Activated CD4-positive, alpha-beta T cell treated with anti-CD3 and anti-CD28 coated beads, Interleukin-2, amount 10 ng/mL, durations not matched to agents 24 days and 14 days (primary cell): ENCODE data around the gene NPHS1. TPM values are rescaled to one million over a fixed set of nuclear protein-coding genes. Genes with fewer than 3 reads are reported as not detected.
"Not testable (repeated sequence)": the region's sequence is repeated elsewhere in the genome, so short reads cannot be mapped to it uniquely, and the experiment has no call there.

Source experiments
- DNase-seq: peaks from one replicate; pipeline ENCODE4 v3.0.0; 2022
- H3K27ac Mint-ChIP-seq: one replicate; pipeline ENCODE4 v1.8.0; 2022; ENCODE audit warnings: mild to moderate bottlenecking, mixed read lengths
- H3K27me3 Mint-ChIP-seq: one replicate; pipeline ENCODE4 v1.8.0; 2022; ENCODE audit warnings: mixed read lengths
- H3K36me3 Mint-ChIP-seq: one replicate; pipeline ENCODE4 v1.8.0; 2022; ENCODE audit warnings: low read depth, mild to moderate bottlenecking, mixed read lengths
- H3K4me1 Mint-ChIP-seq: one replicate; pipeline ENCODE4 v1.8.0; 2021; ENCODE audit warnings: mixed read lengths
- H3K4me3 Mint-ChIP-seq: one replicate; pipeline ENCODE4 v1.8.0; 2022; ENCODE audit warnings: mild to moderate bottlenecking, moderate library complexity, mixed read lengths
- H3K9me3 Mint-ChIP-seq: one replicate; pipeline ENCODE4 v1.8.0; 2021; ENCODE audit warnings: mixed read lengths
- intact Hi-C: fragments of 100-400 bp; cut with micrococcal nuclease; formaldehyde crosslinking; loops from one replicate; pipeline ENCODE4 v1.15.1; 2023
- total RNA-seq: library from RNA; stranded (reverse); gene quantifications from 2 replicates; pipeline ENCODE4 v1.2.3, GENCODE V29; 2022

Gene NPHS1
- total RNA-seq, 1 donor from 2014 or later = not detected

DNA sequence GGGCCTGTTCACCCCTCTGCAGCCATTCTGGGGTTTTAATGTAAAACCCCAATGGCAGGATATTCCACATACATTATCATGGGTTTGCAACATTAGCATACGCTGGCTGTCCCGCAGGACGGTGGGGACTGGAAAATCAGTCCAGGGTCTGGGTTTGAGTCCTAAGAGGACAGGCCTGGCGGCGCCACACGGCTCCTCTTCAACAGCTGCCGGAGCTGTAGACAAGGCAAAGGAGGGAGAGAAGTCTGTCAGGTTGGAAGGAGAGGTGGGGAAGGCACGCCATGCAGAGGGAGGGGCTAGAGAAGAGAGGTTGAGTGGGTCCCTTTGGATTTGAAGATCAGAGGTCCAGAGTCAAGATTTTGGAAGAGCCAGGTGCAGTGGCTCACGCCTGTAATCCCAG is 36.1 kb upstream of the NPHS1 start:
- no peak overlapping the region for H3K27ac Mint-ChIP-seq
- H3K36me3 Mint-ChIP-seq = peaks cover 59% of the 10 kb centered on the region

DNA sequence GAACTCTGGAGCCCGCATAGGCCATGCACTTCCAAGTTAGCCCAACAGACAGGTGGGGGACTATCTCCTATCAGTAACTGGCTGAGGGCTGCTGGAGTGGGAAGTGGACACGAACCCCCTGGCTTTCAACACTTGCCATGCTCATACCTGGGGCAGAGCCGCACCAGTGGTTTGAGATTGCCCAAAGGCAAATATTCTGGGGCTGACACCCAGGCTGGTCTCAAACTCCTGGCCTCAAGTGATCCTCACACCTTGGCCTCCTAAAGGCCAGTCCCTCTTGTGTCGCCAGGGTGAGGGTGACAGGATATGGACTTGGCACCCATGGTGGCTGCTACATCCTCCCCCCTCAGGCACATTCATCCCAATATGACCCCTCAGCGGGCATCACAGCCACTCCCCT is 34.9 kb upstream of the NPHS1 start:
- H3K27me3 Mint-ChIP-seq = no peaks in the 10 kb centered on the region
- DNase-seq = no peak
- H3K9me3 Mint-ChIP-seq = no peaks in the 10 kb centered on the region
- H3K27ac Mint-ChIP-seq = no peak overlapping the region
- intact Hi-C loops = no loop called here
- peaks cover 16% of the 10 kb centered on the region for H3K4me1 Mint-ChIP-seq
- H3K4me3 Mint-ChIP-seq = no peak overlapping the region
- peaks cover 49% of the 10 kb centered on the region for H3K36me3 Mint-ChIP-seq

More for the DNA sequence above, 36.1 kb upstream of the NPHS1 start:
- intact Hi-C loops = no loop called here
- DNase-seq = no peak
- Mint-ChIP-seq H3K9me3 (no peaks in the 10 kb centered on the region), H3K4me1 (peaks cover 18% of the 10 kb centered on the region), H3K4me3 (no peak overlapping the region), H3K27me3 (no peaks in the 10 kb centered on the region)

DNA sequence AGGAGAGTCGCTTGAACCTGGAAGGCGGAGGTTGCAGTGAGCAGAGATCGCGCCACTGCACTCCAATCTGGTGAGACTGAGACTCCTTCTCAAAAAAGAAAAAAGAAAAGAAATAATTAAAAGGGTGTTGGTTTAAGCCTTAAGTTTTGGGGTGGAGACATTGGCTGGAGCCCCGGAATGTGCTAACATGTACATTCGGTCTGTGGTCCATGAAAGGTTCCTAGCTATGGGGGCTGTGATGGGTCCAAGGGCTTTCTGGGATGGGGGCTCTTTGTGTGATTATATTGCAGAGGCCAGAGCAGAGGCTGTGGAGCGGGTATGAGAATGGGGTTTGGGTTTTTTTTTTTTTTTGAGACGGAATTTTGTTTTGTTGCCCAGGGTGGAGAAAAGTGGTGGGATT is 33.6 kb upstream of the NPHS1 start:
- intact Hi-C loops = no loop called here
- no peaks in the 10 kb centered on the region for H3K9me3 Mint-ChIP-seq
- no peak overlapping the region for H3K4me3 Mint-ChIP-seq
- H3K36me3 Mint-ChIP-seq = peaks cover 42% of the 10 kb centered on the region
- H3K4me1 Mint-ChIP-seq = peaks cover 15% of the 10 kb centered on the region
- DNase-seq = no peak
- no peaks in the 10 kb centered on the region for H3K27me3 Mint-ChIP-seq
- H3K27ac Mint-ChIP-seq = no peak overlapping the region

DNA sequence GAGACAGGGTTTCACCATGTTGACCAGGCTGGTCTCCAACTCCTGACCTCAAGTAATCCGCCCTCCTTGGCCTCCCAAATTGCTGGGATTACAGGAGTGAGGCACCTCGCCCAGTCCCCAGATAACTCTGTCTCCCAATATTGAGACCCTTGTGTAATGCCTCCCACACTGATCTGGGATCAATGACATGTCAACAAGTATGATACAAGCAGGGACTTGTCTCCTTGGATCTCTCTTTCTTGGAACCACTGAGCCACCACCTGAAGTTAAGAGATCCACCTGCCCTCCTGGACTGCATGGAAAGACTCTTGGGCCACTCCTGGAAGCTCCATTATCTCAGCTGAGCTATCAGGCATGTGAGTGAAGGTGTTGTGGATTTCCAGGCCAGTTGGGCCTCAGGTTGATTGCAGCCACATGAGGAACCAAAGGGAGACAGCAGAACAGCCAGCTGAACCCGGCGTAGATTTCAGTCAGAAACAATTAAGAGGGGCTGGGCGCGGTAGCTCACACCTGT is 33.0 kb upstream of the NPHS1 start:
- intact Hi-C loops = no loop called here
- no peaks in the 10 kb centered on the region for H3K9me3 Mint-ChIP-seq

DNA sequence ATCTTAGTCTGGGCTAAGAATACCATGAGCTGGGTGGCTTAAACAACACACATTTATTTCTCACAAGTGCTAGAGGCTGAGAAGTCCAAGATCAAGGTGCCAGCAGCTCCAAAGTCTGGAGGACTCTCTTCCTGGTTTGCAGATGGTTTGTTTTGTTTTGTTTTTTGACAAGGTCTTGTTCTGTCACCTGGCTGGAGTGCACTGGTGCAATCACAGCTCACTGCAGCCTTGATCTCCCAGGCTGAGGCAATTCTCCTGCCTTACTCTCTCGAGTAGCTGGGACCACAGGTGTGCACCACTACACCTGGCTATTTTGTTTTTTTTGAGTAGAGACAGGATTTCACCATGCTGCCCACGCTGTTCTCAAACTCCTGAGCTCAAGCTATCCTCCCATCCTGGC is 31.6 kb upstream of the NPHS1 start:
- Mint-ChIP-seq H3K4me3 (no peak overlapping the region), H3K9me3 (no peaks in the 10 kb centered on the region), H3K4me1 (peaks cover 12% of the 10 kb centered on the region), H3K27ac (no peak overlapping the region), H3K36me3 (peaks cover 27% of the 10 kb centered on the region), H3K27me3 (peaks cover 5% of the 10 kb centered on the region)
- intact Hi-C loops = loop anchor here (2.0 kb wide), 1 partner anchor 15 kb away; no protein-coding TSS in a partner anchor
- no peak for DNase-seq

More for the DNA sequence above, 33.0 kb upstream of the NPHS1 start:
- Mint-ChIP-seq H3K4me1 (peaks cover 13% of the 10 kb centered on the region), H3K27me3 (no peaks in the 10 kb centered on the region), H3K27ac (no peak overlapping the region), H3K4me3 (no peak overlapping the region), H3K36me3 (peaks cover 37% of the 10 kb centered on the region)
- no peak for DNase-seq

DNA sequence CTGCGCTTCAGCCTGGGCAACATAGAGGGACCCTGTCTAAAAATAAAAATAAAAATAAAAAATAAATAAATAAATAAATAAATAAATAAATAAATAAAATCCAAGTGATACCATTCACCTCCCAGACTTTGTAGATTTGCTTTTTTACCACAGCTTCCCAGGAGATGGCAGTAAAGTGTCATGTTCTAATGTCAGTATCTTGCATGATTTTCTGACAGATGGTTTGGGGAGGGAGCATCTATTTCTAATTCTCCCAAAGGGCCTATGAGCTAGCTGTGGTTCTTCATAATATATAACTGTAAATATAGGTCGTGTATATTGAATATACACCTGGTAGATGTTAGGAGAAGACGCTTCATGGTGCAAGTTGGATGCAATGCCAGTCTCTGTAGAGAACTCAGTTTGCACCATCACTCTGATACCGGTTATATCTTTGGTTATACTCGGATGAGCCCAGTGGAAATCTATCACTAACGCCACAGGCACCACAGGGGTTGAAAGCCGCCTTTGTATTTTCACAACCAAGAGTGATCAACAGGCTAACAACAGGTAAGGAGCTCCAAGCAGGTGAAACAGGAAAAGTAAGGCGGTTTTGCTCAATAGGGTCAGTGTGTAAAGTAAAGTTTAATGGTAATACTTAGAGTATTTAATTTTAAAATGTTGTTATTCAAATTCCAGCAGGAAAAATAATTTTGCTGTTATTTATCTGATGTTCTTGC is 30.0 kb upstream of the NPHS1 start:
- Mint-ChIP-seq H3K36me3 (peaks cover 14% of the 10 kb centered on the region), H3K27me3 (peaks cover 8% of the 10 kb centered on the region), H3K4me1 (peaks cover 10% of the 10 kb centered on the region), H3K9me3 (no peaks in the 10 kb centered on the region), H3K4me3 (no peak overlapping the region), H3K27ac (no peak overlapping the region)
- peak; percentile 87 for DNase-seq
- intact Hi-C loops = loop anchor here (1.0 to 2.0 kb wide), 4 partner anchors 17 to 189 kb away; partner anchors contain the start of gene LRFN3

DNA sequence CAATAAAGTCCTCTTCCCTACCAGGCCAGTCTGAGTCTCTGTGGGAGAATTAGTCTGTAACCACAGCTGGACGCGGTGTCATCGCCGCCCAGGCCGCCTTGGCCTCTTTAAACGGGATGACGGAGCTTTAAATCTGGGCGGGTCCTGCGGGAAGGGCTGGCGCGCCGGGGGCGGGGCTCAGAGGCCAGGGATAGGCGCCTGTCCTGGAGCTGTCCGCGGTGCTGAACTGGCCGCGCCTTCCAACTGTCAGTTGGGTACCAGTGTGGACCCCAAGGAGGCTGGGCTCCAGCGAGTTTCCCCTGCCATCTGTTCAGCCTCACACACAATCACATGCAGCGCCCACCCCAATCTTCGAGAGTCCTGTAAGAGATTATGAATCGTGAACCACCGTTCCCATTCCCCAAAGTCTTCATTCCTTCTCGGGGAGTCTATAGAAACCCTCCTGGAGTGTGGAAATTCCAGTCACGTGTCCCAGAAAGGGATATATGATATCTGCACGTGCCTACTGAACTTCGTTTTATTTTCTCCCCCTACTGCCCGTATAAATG is 27.5 kb upstream of the NPHS1 start:
- intact Hi-C loops = no loop called here
- no peaks in the 10 kb centered on the region for H3K9me3 Mint-ChIP-seq
- peak; percentile 96 for DNase-seq
- no peak overlapping the region for H3K4me3 Mint-ChIP-seq
- H3K4me1 Mint-ChIP-seq = peaks cover 10% of the 10 kb centered on the region
- H3K27me3 Mint-ChIP-seq = peaks cover 8% of the 10 kb centered on the region
- no peak overlapping the region for H3K27ac Mint-ChIP-seq
- H3K36me3 Mint-ChIP-seq = no peaks in the 10 kb centered on the region

DNA sequence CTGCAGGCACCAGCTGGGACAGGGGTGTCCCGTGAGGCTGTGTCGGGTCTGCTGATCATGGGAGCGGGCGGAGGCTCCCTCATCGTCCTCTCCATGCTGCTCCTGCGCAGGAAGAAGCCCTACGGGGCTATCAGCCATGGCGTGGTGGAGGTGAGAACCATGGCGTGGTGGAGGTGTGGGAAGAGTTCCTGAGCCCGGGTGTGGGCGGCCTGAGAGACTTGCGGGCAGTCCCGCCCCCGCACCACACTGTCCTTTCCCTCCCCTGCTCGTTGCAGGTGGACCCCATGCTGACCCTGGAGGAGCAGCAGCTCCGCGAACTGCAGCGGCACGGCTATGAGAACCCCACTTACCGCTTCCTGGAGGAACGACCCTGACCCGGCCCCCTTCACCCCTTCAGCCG is 26.8 kb upstream of the NPHS1 start:
- Mint-ChIP-seq H3K27ac (no peak overlapping the region), H3K4me1 (peaks cover 10% of the 10 kb centered on the region), H3K9me3 (no peaks in the 10 kb centered on the region), H3K36me3 (no peaks in the 10 kb centered on the region), H3K27me3 (peaks cover 8% of the 10 kb centered on the region), H3K4me3 (no peak overlapping the region)
- DNase-seq = no peak
- intact Hi-C loops = no loop called here

DNA sequence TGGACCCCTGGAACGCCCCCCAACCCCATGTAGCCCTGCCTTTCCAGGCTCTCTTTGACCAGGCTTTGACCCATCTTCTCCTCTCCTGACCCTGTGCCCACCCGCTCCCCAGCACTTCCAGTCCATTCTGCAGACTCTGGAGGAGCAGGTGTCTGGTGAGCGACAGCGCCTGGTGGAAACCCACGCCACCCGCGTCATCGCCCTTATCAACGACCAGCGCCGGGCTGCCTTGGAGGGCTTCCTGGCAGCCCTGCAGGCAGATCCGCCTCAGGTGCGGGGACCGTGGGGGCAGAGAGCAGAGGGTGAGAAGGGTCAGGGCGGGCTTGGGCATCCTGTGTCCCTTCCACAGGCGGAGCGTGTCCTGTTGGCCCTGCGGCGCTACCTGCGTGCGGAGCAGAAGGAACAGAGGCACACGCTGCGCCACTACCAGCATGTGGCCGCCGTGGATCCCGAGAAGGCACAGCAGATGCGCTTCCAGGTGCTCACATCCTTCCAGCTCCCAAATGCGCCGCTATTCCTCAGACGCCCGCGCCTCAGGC is 22.2 kb upstream of the NPHS1 start:
- intact Hi-C loops = no loop called here
- peaks cover 8% of the 10 kb centered on the region for H3K4me1 Mint-ChIP-seq
- no peak overlapping the region for H3K27ac Mint-ChIP-seq
- peaks cover 7% of the 10 kb centered on the region for H3K27me3 Mint-ChIP-seq
- no peaks in the 10 kb centered on the region for H3K9me3 Mint-ChIP-seq
- DNase-seq = no peak
- H3K36me3 Mint-ChIP-seq = peaks cover 2% of the 10 kb centered on the region
- H3K4me3 Mint-ChIP-seq = no peak overlapping the region

DNA sequence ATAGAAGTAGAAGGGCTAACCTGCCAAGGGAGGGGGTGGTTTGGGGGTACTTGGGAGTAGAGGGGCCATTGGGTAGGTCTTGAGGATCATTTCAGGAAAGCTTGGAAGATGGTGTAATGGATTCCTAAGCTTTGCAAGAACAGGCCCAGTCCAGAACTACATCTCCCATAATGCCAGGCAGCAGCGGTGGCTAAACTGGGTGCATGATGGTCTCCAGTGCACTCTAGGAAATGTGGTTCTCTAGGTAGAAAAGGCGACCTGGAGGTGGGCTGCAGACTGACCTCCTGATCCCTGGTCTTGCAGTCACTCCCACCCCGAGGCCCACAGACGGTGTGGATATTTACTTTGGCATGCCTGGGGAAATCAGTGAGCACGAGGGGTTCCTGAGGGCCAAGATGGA is 19.9 kb upstream of the NPHS1 start:
- Mint-ChIP-seq H3K36me3 (peaks cover 2% of the 10 kb centered on the region), H3K4me3 (no peak overlapping the region), H3K27me3 (peaks cover 17% of the 10 kb centered on the region), H3K27ac (no peak overlapping the region), H3K9me3 (no peaks in the 10 kb centered on the region), H3K4me1 (peaks cover 18% of the 10 kb centered on the region)
- intact Hi-C loops = no loop called here
- DNase-seq = no peak

DNA sequence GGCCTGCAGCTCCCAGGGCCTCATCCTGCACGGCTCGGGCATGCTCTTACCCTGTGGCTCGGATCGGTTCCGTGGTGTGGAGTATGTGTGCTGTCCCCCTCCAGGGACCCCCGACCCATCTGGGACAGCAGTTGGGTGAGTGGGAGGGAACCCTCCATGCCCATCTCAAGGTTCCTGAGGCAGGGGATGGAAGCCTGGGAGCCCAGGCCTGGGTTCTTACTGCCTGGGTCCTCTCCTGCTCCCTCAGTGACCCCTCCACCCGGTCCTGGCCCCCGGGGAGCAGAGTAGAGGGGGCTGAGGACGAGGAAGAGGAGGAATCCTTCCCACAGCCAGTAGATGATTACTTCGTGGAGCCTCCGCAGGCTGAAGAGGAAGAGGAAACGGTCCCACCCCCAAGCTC is 19.3 kb upstream of the NPHS1 start:
- H3K9me3 Mint-ChIP-seq = no peaks in the 10 kb centered on the region
- H3K27me3 Mint-ChIP-seq = peaks cover 19% of the 10 kb centered on the region
- peaks cover 18% of the 10 kb centered on the region for H3K4me1 Mint-ChIP-seq
- intact Hi-C loops = no loop called here
- H3K4me3 Mint-ChIP-seq = no peak overlapping the region
- peaks cover 2% of the 10 kb centered on the region for H3K36me3 Mint-ChIP-seq
- no peak overlapping the region for H3K27ac Mint-ChIP-seq
- DNase-seq = no peak

DNA sequence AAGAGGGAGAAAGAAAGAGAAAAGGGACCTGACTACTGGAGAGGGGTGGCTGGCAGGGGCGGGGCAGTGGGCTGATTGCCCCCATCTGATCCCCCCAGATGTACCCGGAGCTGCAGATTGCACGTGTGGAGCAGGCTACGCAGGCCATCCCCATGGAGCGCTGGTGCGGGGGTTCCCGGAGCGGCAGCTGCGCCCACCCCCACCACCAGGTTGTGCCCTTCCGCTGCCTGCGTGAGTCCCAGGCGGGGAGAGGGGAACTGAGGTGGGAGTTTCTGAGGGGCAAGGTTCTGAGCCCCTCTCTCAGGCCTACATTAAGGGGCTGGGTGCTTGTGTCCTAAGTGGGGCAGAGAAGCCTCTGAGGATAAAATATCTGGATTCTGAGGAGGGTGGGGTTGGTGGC is 18.5 kb upstream of the NPHS1 start:
- no peak for DNase-seq
- intact Hi-C loops = loop anchor here (1.0 kb wide), 1 partner anchor 30 kb away; the partner anchor contains the start of gene NFKBID
- Mint-ChIP-seq H3K9me3 (no peaks in the 10 kb centered on the region), H3K27me3 (peaks cover 24% of the 10 kb centered on the region), H3K4me1 (peaks cover 18% of the 10 kb centered on the region), H3K4me3 (no peak overlapping the region), H3K36me3 (peaks cover 2% of the 10 kb centered on the region), H3K27ac (no peak overlapping the region)

DNA sequence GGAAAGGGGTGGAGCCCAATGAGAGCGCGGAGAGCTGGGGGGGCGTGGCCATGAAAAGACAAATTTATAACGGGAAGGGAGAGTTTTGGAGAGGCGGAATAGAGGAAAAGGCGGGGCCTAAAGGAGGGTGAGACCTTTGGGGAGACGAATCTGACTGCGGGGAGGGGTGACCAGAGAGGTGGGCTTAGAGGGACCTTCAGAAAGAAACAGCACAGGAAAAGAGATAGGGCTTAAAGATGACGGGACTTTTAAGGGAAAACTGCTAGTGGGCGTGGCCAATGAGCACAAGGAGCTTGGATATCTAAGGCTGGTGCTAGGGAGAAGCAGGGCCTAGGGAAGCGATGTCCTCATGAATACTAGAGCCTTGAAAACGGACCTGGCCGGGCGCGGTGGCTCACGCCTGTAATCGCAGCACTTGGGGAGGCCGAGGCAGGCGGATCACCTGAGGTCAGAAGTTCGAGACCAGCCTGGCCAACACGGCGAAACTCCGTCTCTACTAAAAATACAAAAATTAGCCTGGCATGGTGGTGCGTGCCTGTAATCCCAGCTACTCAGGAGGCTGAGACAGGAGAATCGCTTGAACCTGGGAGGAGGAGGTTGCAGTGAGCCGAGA is 17.9 kb upstream of the NPHS1 start:
- Mint-ChIP-seq H3K27ac (peak overlapping the region; percentile 56), H3K27me3 (peaks cover 25% of the 10 kb centered on the region), H3K4me3 (peak overlapping the region; percentile 94), H3K4me1 (peaks cover 18% of the 10 kb centered on the region)
- intact Hi-C loops = loop anchor here (1.0 kb wide), 1 partner anchor 30 kb away; the partner anchor contains the start of gene NFKBID
- not testable (repeated sequence) for DNase-seq, H3K9me3 Mint-ChIP-seq, H3K36me3 Mint-ChIP-seq
